OCI-M2 (cell line): ENCODE data around the gene P4HB.

ENCODE experiments used
- DNase-seq: peaks from one replicate; lab custom pipeline; 2025; ENCODE audit not compliant: unreplicated experiment; lab: John Stamatoyannopoulos, UW

Gene P4HB

DNA sequence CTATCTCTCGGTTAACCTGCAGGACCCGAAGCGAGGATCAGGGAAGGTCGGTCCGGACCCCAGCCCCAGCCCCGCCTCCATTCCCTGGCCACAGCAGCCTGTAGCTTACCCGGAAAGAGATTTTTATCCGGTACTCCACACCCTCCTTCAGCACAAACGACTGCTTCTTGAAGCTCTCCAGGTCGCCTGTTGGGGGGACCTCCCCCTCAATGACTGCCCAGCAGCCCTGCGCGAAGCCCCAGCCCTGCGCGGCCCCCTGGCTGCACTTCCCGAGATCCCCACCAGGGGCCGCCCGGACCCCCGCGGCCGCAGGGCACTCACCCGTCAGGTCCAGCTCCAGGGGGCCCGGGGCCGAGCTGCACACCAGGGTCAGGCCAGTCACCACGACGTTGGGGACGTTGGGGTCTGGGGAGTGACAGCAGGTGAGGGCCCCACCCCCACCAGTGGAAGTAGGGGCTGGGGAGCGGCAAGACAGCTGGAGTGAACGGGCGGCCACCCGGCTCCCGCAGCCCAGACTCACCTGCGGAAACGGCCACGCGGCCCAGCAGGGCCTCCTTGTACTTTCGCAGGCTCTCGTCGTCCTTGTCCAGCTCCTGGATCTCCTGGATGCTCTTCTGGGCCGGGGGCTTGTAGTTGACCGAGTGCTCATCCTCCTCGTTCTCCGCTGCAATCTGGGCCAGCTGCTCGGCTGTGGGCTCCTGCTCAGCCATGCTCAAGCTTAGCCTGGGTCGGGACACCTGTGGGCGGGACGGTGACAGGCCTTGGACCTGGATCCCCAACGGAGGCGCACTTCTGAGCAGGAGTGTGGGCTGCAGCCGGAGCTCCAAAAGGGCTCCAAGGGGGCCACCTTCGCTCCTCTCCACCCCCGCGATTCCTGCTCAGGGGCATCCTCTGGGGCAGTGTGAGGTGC is 9.1 kb upstream of the P4HB start:
- DNase-seq = no peak

DNA sequence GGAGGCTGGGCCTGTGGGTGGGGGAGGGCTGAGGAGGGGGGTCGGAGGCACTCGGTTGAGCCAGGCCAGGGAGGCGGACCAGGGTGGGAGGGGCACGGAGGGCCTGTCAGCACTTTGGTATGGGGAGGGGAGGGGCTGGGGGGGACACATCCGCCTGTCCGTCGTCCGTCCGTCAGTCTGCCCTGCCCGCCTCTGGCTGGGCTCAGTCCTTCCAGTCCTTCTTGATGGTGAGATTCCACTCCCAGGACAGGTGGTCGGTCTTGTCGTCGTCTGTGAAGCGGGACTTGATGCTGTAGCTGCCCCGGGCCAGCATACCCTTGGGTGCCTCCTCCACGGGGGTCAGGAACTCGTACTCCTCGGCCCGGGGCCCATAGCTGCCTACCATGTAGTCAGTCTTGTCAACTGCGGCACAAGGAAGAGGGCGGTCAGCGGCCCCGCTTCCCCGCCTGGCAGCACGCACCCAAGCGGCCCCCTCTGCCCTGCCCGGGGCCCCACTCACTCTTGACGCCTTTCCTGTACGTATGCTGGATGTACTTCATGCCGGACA is 8.4 kb upstream of the P4HB start:
- no peak for DNase-seq

GRCh38 chr17:81867991-81868673 is 7.8 kb upstream of the P4HB start:
- no peak for DNase-seq

- DNase-seq = no peak
Measured at GRCh38 chr17:81867170-81867990, 7.0 kb upstream of the P4HB start.

GRCh38 chr17:81866440-81867169 is 6.3 kb upstream of the P4HB start:
- no peak for DNase-seq

DNA sequence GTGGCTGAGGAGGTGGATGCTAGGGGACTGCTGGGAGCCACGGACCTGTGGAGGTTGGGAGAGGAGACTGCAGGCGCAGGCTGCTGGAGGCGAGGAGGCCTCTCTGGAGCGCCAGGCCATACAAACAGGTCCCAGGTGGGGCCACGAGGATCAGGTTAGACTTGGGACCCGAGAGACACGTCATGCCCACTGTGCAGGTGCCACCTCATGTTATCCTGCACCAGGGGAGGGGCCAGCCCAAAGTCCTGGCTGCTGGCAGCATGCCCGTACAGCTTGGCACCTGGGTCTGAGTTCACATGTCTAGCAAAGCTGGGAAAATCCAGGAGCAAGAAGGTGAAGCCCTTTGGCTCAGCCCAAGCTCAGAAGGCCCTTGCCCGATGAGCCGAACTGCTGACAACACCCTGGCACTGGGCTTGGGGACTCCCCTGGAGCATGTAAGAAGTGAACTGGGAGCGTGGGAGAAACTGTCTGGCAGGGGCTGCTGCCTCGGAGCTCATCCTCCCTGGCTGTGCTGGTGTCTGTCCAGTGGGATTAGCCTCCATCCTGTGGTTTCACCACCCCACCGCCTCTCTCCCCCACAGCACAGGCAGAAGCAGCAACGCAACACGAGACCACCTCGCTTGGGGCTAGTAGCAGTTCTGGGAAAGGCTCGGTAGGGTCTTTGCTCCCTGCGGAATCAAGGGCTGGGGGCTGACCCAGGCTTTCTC is 5.6 kb upstream of the P4HB start:
- no peak for DNase-seq

DNA sequence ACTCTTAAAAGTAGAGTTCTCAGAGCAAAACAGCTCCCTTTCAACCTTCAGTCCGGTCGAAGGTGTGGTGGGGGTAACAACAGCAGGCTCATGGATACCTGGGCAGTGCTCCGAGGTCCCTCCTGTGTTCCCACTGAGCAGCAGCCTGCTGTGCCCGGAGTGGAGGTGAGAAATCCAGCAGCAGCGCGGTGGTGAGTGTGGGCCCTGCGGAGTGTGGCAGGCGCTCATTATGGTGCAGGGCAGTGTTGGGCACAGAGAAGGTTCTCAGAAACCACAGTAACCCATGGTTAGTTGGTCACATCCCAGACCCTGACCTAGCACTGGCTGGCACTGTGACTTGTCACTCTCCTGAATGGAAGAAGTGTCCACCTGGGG is 5.0 kb upstream of the P4HB start:
- no peak for DNase-seq

GRCh38 chr17:81863833-81864768 is 3.8 kb upstream of the P4HB start:
- no peak for DNase-seq

DNA sequence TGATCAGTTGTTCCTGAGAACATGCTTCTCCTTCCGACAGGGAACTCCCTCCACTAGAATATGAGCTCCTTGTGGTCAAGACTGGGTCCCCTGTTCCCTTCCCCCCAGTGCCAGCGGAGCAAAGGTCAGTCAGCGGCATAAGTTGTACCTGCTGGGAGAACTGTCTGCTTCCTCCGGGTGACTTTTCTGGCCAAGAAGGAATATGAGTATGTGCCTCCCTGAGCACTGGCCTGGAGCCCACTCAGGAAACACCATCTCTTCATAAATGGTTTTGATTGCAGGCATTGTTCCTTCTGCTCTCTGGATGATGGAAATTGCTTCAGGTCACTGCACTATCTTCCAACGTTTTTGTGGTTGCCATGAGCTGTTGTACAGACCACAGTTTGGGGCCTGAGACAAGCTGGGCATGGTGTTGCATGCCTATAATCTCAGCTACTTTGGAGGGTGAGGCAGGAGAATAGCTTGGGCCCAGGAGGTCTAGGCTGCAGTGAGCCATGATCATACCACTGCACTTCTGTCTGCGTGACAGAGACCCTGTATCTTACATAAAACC is 2.9 kb upstream of the P4HB start:
- DNase-seq = no peak

GRCh38 chr17:81860756-81861568 is 627 bp upstream of the P4HB start:
- DNase-seq = peak; percentile 93

GRCh38 chr17:81858967-81859905 is 1.1 kb downstream of the P4HB start:
- no peak for DNase-seq

- DNase-seq = no peak
Measured at GRCh38 chr17:81858170-81858966, 2.0 kb downstream of the P4HB start.

DNA sequence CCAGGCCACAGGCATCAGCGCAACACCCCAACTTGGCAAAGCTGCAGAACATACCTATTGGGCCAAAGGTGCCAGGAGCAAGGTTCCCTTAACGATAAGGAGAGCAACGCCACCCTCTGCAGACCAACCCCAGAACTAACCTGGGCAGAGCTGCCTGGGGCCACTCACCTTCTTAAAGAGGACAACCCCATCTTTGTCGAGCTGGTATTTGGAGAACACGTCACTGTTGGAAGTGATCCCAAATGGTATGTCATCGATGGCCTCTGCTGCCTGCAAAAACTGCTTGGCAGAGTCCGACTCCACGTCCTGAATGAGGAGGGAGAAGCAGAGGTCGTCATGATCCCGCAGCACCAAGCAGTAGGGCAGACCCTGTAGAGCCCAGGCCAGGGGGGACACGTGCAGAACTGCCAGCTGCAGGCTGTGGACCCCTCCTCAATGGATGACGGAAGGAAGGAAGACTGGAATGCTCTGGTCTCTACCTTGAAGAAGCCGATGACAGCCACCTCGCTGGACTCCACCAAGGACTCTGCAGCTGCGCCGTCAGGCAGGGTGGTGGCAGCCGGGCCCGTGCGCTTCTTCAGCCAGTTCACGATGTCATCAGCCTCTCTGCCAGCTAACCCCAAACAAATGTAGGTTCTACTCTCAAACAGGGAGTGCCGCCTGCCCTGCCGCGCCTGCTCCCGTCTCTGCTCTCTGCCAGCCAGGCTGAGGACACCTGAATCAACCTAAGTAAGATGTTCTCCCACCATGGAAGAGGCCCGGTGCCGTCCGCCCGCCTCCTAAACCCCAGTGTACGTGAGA is 5.2 kb downstream of the P4HB start:
- no peak for DNase-seq

DNA sequence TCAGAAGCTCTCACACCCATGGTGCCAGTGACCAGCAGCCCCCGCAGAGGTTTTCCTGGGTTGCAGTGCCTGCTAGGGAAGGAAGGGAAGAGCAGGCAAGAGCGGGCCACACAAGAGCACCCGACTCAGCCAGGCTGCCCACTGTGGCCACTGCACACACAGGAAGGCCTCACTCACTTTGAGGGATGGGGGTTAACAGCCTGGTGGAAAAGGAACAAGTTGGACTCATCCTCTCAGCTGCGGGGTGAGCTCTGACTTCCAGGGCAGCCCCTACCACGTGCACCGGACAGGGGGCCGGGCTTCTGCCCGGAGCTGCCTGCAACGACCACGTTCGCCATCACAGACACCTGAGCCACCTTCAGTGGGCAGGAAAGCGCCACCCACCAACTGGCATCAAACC is 8.1 kb downstream of the P4HB start:
- DNase-seq = no peak

- no peak for DNase-seq
Measured at GRCh38 chr17:81851423-81851822, 8.9 kb downstream of the P4HB start.
